OCI-LY7 (cell line): ENCODE results near the gene ZNFX1. TPM values are rescaled to one million over a fixed set of nuclear protein-coding genes. Genes with fewer than 3 reads are reported as not detected.

Experiments used
- BruUV-seq: library from RNA; stranded (reverse); fragments of 400-500 nt; replicated peaks from 2 replicates; lab custom pipeline; 2021; lab: Mats Ljungman, UMichigan
- CTCF ChIA-PET: fragments of 300-600 bp; sonication (Branson Sonifier 250); formaldehyde crosslinking; loops from one replicate; lab custom pipeline; 2022; ENCODE audit warnings: antibody characterized with exemption; ENCODE audit not compliant: unreplicated experiment; lab: Charles Lee
- POLR2A ChIA-PET: fragments of 300-600 bp; sonication (Branson Sonifier 250); formaldehyde crosslinking; loops from one replicate; lab custom pipeline; 2022; ENCODE audit warnings: antibody characterized with exemption; lab: Charles Lee
- DNase-seq: peaks from one replicate; pipeline ENCODE4 v3.0.0-alpha.2; 2015; ENCODE audit warnings: low spot score
- H2AFZ ChIP-seq: fragments of 200-600 bp; sonication (generic), shearing (Covaris generic); 2 replicates; pipeline ENCODE4 v1.6.1; 2014; ENCODE audit warnings: mild to moderate bottlenecking, antibody characterized with exemption, low read length, moderate library complexity
- H3K27ac ChIP-seq: fragments of 200-600 bp; sonication (generic); 2 replicates; pipeline ENCODE4 v1.5.1; 2014; ENCODE audit warnings: mixed run types, low read depth, mild to moderate bottlenecking, moderate library complexity, low read length, inconsistent platforms; ENCODE audit not compliant: poor library complexity, severe bottlenecking
- H3K36me3 ChIP-seq: fragments of 200-600 bp; sonication (generic); 2 replicates; pipeline ENCODE4 v1.6.1; 2014; ENCODE audit warnings: mild to moderate bottlenecking, antibody characterized with exemption, low read length, moderate library complexity, mixed read lengths; ENCODE audit not compliant: insufficient read depth
- H3K4me1 ChIP-seq: fragments of 200-600 bp; sonication (generic); 2 replicates; pipeline ENCODE4 v1.5.1; 2014; ENCODE audit warnings: mild to moderate bottlenecking, low read length; ENCODE audit not compliant: insufficient read depth, poor library complexity, severe bottlenecking
- H3K4me2 ChIP-seq: fragments of 200-600 bp; sonication (generic); 2 replicates; pipeline ENCODE4 v1.6.1; 2014; ENCODE audit warnings: mild to moderate bottlenecking, low read length
- H3K4me3 ChIP-seq: fragments of 200-600 bp; sonication (generic); 2 replicates; pipeline ENCODE4 v1.5.1; 2014; ENCODE audit warnings: mild to moderate bottlenecking, low read depth, low read length; ENCODE audit not compliant: poor library complexity, severe bottlenecking
- H3K79me2 ChIP-seq: fragments of 200-600 bp; sonication (generic); 2 replicates; pipeline ENCODE4 v1.6.1; 2016; ENCODE audit warnings: low read depth, mild to moderate bottlenecking, low read length, moderate library complexity, mixed read lengths; ENCODE audit not compliant: insufficient read depth
- H3K9me2 ChIP-seq: fragments of 200-600 bp; sonication (generic); 2 replicates; pipeline ENCODE4 v1.6.1; 2016; ENCODE audit warnings: mild to moderate bottlenecking, low read length, mixed read lengths; ENCODE audit not compliant: insufficient read depth
- H3K9me3 ChIP-seq: fragments of 200-600 bp; sonication (generic); 2 replicates; pipeline ENCODE4 v1.6.1; 2014; ENCODE audit warnings: mild to moderate bottlenecking, mixed run types, low read length, mixed read lengths
- H4K20me1 ChIP-seq: fragments of 200-600 bp; sonication (generic); 2 replicates; pipeline ENCODE4 v1.6.1; 2014; ENCODE audit warnings: mild to moderate bottlenecking, antibody characterized with exemption, low read length, moderate library complexity, mixed read lengths; ENCODE audit not compliant: insufficient read depth
- EZH2phosphoT487 ChIP-seq: fragments of 200-600 bp; sonication (generic); IDR thresholded peaks from 2 replicates; pipeline ENCODE4 v1.6.1; 2018; ENCODE audit warnings: low read depth, borderline replicate concordance, mild to moderate bottlenecking, mixed run types, antibody characterized with exemption, low read length, moderate library complexity, mixed read lengths
- intact Hi-C: fragments of 100-400 bp; cut with micrococcal nuclease; formaldehyde crosslinking; loops from one replicate; pipeline ENCODE4 v1.10.0; 2022; ENCODE audit not compliant: unreplicated experiment
- total RNA-seq, 2 experiments: library from RNA; depleted of rRNA in 1 of 2; stranded (reverse); fragments of >200 nt in 1 of 2; shearing (Covaris generic) in 1 of 2; gene quantifications; 2 replicates each; pipeline ENCODE4 v1.2.3, GENCODE V29; 2014 to 2022
- TF ChIP-seq, protein P1 (sequence below): fragments of 200-600 bp; sonication (generic); conservative IDR thresholded peaks from 2 replicates; pipeline ENCODE4 v1.5.1; 2014; ENCODE audit warnings: mild to moderate bottlenecking, antibody characterized with exemption, low read length, moderate library complexity, mixed read lengths

Gene ZNFX1
- total RNA-seq, 2 experiments from 2014 or later = 15.1 to 17.6 TPM

DNA sequence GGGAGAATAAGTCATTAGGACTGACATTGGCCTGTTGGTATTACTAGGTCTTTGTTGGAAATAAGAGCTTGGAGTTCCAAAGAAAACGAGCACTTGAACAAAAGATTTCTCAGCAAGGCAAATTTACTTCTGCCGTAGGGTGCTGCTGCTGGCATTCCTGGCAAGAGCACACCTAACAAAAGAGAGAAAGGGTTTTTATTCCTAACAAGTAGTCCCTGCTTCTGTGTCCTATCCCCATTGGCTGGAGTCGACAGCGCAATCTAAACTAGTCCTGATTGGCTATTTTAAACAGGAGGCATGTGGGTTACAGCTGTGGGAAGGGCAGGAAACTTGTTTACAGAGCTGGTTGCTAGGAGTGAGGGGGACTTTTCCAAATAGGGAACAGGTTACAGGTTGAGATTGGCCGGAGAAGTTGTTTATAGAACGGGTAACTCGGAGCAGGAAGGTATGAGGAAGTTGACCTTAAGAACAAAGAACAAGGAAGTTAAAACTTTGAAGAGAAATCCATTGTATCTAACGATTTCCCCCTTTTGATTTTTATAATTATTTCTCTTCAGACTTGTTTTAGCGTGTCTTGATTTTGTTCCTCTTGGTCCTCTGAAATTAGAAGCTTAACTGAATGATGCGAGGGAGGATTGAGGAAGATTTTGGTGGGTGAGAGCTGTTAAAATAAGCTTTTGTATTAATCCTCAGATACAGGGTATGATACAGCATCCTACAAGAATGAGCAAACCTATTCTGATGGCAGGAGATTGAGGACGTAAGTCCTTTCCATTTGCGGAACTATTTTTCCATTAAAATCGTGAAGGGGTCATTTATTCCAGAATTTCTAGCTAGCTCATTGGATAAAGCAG, 3.4 kb upstream of the ZNFX1 start:
- no peaks in the 10 kb centered on the region; the same call in 1 of the 2 replicates for H3K9me3 ChIP-seq
- POLR2A ChIA-PET = interaction anchor here (1.3 kb wide), 1 partner anchor 21 kb away, joined by 3 read pairs; no protein-coding TSS in a partner anchor
- CTCF ChIA-PET = no interaction called here

GRCh38 chr20:49280463-49281058, 2.7 kb upstream of the ZNFX1 start:
- peaks cover 95% of the 10 kb centered on the region for H3K79me2 ChIP-seq
- no peaks in the 10 kb centered on the region for H3K9me2 ChIP-seq
- peak overlapping the region; percentile 90 for H3K27ac ChIP-seq
- H4K20me1 ChIP-seq = peaks cover 59% of the 10 kb centered on the region
- H3K4me1 ChIP-seq = peaks cover 67% of the 10 kb centered on the region
- no peak for TF ChIP-seq EZH2phosphoT487
- TF ChIP-seq, protein P1, sequence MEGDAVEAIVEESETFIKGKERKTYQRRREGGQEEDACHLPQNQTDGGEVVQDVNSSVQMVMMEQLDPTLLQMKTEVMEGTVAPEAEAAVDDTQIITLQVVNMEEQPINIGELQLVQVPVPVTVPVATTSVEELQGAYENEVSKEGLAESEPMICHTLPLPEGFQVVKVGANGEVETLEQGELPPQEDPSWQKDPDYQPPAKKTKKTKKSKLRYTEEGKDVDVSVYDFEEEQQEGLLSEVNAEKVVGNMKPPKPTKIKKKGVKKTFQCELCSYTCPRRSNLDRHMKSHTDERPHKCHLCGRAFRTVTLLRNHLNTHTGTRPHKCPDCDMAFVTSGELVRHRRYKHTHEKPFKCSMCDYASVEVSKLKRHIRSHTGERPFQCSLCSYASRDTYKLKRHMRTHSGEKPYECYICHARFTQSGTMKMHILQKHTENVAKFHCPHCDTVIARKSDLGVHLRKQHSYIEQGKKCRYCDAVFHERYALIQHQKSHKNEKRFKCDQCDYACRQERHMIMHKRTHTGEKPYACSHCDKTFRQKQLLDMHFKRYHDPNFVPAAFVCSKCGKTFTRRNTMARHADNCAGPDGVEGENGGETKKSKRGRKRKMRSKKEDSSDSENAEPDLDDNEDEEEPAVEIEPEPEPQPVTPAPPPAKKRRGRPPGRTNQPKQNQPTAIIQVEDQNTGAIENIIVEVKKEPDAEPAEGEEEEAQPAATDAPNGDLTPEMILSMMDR = no peak
- no TSS peak for BruUV-seq
- ChIA-PET CTCF (no interaction called here), POLR2A (interaction anchor here (1.0 to 1.3 kb wide), 5 partner anchors 10 to 235 kb away, joined by 3 to 5 read pairs (median 3); partner anchors contain the start of gene CSE1L)
- H3K4me2 ChIP-seq = peak overlapping the region; percentile 95
- intact Hi-C loops = no loop called here
- H3K4me3 ChIP-seq = peak overlapping the region; percentile 100
- H2AFZ ChIP-seq = no peak overlapping the region
- H3K9me3 ChIP-seq = no peaks in the 10 kb centered on the region; the same call in 1 of the 2 replicates
- peak; percentile 29 for DNase-seq
- H3K36me3 ChIP-seq = peaks cover 76% of the 10 kb centered on the region

More for the DNA sequence above, 3.4 kb upstream of the ZNFX1 start:
- H3K4me1 ChIP-seq = peaks cover 67% of the 10 kb centered on the region
- peaks cover 79% of the 10 kb centered on the region for H3K36me3 ChIP-seq
- H3K4me3 ChIP-seq = peak overlapping the region; percentile 100
- H3K9me2 ChIP-seq = no peaks in the 10 kb centered on the region
- peaks cover 65% of the 10 kb centered on the region for H4K20me1 ChIP-seq
- no peak overlapping the region for H2AFZ ChIP-seq
- TF ChIP-seq, protein P1 = no peak
- TF ChIP-seq EZH2phosphoT487 = no peak
- intact Hi-C loops = no loop called here
- peak; percentile 55 for DNase-seq
- H3K79me2 ChIP-seq = peaks cover 95% of the 10 kb centered on the region
- peak overlapping the region; percentile 95 for H3K4me2 ChIP-seq
- BruUV-seq = no TSS peak
- peak overlapping the region; percentile 90 for H3K27ac ChIP-seq
